Lower leg skin (tissue), 3 donors: ENCODE measurements around the gene CHRM5.
"Not testable (repeated sequence)": the region's sequence is repeated elsewhere in the genome, so short reads cannot be mapped to it uniquely, and the experiment has no call there.

Source experiments
- CTCF ChIP-seq, 3 donors: fragments of 450-650 bp; IDR thresholded peaks; one replicate each; pipeline ENCODE4 v1.5.1; 2016; ENCODE audit warnings: antibody characterized with exemption in 3 of 3, mild to moderate bottlenecking in 3 of 3, moderate library complexity in 2 of 3
- POLR2A ChIP-seq, 2 donors: fragments of 450-650 bp; IDR thresholded peaks; one replicate each; pipeline ENCODE4 v1.6.1; 2016 to 2017; ENCODE audit warnings: antibody characterized with exemption in 2 of 2, mild to moderate bottlenecking in 1 of 2, moderate library complexity in 1 of 2

- not testable (repeated sequence) for TF ChIP-seq CTCF, POLR2A (IDR thresholded peaks at IDR 0.05)
Measured at GRCh38 chr15:34018738-34019137, 50.4 kb downstream of the CHRM5 start.
